Measurements from ENCODE around the gene DCX. TPM values are rescaled to one million over a fixed set of nuclear protein-coding genes. Genes with fewer than 3 reads are reported as not detected.

DCX gene
- polyA plus RNA-seq, 1 donor (not counting 4 experiments of a cell fraction or from before 2014, with no cell fraction given): not detected

- H3K9ac ChIP-seq (ENCODE audit: control insufficient read depth, extremely low read depth, insufficient read depth, low read length): no peak within 1 kb of the TSS
- no peak within 1 kb of the TSS for H3K4me3 ChIP-seq (ENCODE audit: control insufficient read depth in 2 of 3, extremely low read depth in 1 of 3, insufficient read depth in 2 of 3, low read depth in 1 of 3, low read length in 3 of 3)
- no peaks in the 10 kb centered on the region for H3K9me1 ChIP-seq (ENCODE audit: control insufficient read depth, extremely low read depth, insufficient read depth, low read length)
- no peaks in the 10 kb centered on the region for H3K4me1 ChIP-seq (ENCODE audit: control insufficient read depth, extremely low read depth, insufficient read depth, low read length)
- TF ChIP-seq CTCF (optimal IDR thresholded peaks at IDR 0.05 in 1 of 3, IDR thresholded peaks at IDR 0.05 in 1 of 3, conservative IDR thresholded peaks at IDR 0.05 in 1 of 3; ENCODE audit: extremely low read depth in 1 of 3, insufficient read depth in 2 of 3, low read length in 3 of 3) (no peak), EZH2 (IDR thresholded peaks at IDR 0.05; ENCODE audit: low read length) (no peak)
- no peak within 1 kb of the TSS for H3K27ac ChIP-seq (ENCODE audit: control insufficient read depth, insufficient read depth, low read length)
- DNase-seq (ENCODE audit: low read depth, low spot score): no peak
- dilution Hi-C loops (cut with MboI; ENCODE audit: extremely low pct_ligation_motif_present, low sequenced_read_pairs): no loop called here
- no peak for FAIRE-seq
- H2AFZ ChIP-seq (ENCODE audit: control insufficient read depth, low read length): no peak within 1 kb of the TSS
- H3K9me3 ChIP-seq (ENCODE audit: control insufficient read depth, low read depth, low read length): no peaks in the 10 kb centered on the region
- H3K36me3 ChIP-seq (ENCODE audit: control insufficient read depth in 2 of 2, extremely low read depth in 1 of 2, insufficient read depth in 2 of 2, low read length in 2 of 2): no peaks in the 10 kb centered on the region
- no peaks in the 10 kb centered on the region for H4K20me1 ChIP-seq (ENCODE audit: control insufficient read depth, extremely low read depth, insufficient read depth, low read length)
- H3K4me2 ChIP-seq (ENCODE audit: control insufficient read depth, extremely low read depth, insufficient read depth, low read depth, low read length): no peak within 1 kb of the TSS
- no peaks in the 10 kb centered on the region for H3K79me2 ChIP-seq (ENCODE audit: control insufficient read depth, insufficient read depth, low read length)
- H3K27me3 ChIP-seq (ENCODE audit: control insufficient read depth, extremely low read depth, insufficient read depth, low read length): no peaks in the 10 kb centered on the region
Measured at GRCh38 chrX:111270339-111270738, 141.7 kb downstream of the DCX start, which contains the start of gene CAPN6. Gene CAPN6 (minus strand): TSS chrX:111270483. CDS start chrX:111263936, 6,547 bp downstream.

GRCh38 chrX:111268506-111268905 lies 143.5 kb downstream of the DCX start:
- H4K20me1 ChIP-seq (ENCODE audit: control insufficient read depth, extremely low read depth, insufficient read depth, low read length): no peaks in the 10 kb centered on the region
- no peak for DNase-seq (ENCODE audit: low read depth, low spot score)
- no peak overlapping the region for H3K4me3 ChIP-seq (ENCODE audit: control insufficient read depth in 2 of 3, extremely low read depth in 1 of 3, insufficient read depth in 2 of 3, low read depth in 1 of 3, low read length in 3 of 3)
- no peaks in the 10 kb centered on the region for H3K4me1 ChIP-seq (ENCODE audit: control insufficient read depth, extremely low read depth, insufficient read depth, low read length)
- H3K36me3 ChIP-seq (ENCODE audit: control insufficient read depth in 2 of 2, extremely low read depth in 1 of 2, insufficient read depth in 2 of 2, low read length in 2 of 2): no peaks in the 10 kb centered on the region
- no peaks in the 10 kb centered on the region for H3K9me3 ChIP-seq (ENCODE audit: control insufficient read depth, low read depth, low read length)
- no peak overlapping the region for H3K27ac ChIP-seq (ENCODE audit: control insufficient read depth, insufficient read depth, low read length)
- TF ChIP-seq EZH2 (IDR thresholded peaks at IDR 0.05; ENCODE audit: low read length): no peak
- TF ChIP-seq CTCF (optimal IDR thresholded peaks at IDR 0.05 in 1 of 3, IDR thresholded peaks at IDR 0.05 in 1 of 3, conservative IDR thresholded peaks at IDR 0.05 in 1 of 3; ENCODE audit: extremely low read depth in 1 of 3, insufficient read depth in 2 of 3, low read length in 3 of 3): no peak
- no peaks in the 10 kb centered on the region for H3K9me1 ChIP-seq (ENCODE audit: control insufficient read depth, extremely low read depth, insufficient read depth, low read length)
- H3K4me2 ChIP-seq (ENCODE audit: control insufficient read depth, extremely low read depth, insufficient read depth, low read depth, low read length): no peak overlapping the region
- dilution Hi-C loops (cut with MboI; ENCODE audit: extremely low pct_ligation_motif_present, low sequenced_read_pairs): no loop called here
- H3K79me2 ChIP-seq (ENCODE audit: control insufficient read depth, insufficient read depth, low read length): no peaks in the 10 kb centered on the region
- no peaks in the 10 kb centered on the region for H3K27me3 ChIP-seq (ENCODE audit: control insufficient read depth, extremely low read depth, insufficient read depth, low read length)
- FAIRE-seq: no peak
- no peak overlapping the region for H3K9ac ChIP-seq (ENCODE audit: control insufficient read depth, extremely low read depth, insufficient read depth, low read length)
- H2AFZ ChIP-seq (ENCODE audit: control insufficient read depth, low read length): no peak overlapping the region
